K562 (cell line): ENCODE results near the gene CPVL. TPM values are rescaled to one million over a fixed set of nuclear protein-coding genes. Genes with fewer than 3 reads are reported as not detected.

ENCODE experiments used
- ATAC-seq: fragments of 200-7000 bp; cut with Tn5 transposase; 3 replicates; pipeline ENCODE4 v1.9.1; 2020; ENCODE audit warnings: moderate library complexity
- BruUV-seq: library from RNA; stranded (reverse); fragments of 400-500 nt; replicated peaks from 2 replicates; lab custom pipeline; 2021; lab: Mats Ljungman, UMichigan
- CTCF ChIA-PET: fragments of 300-600 bp; formaldehyde crosslinking; extraction: SDS; loops from one replicate; lab custom pipeline; 2021; ENCODE audit warnings: low intra/inter-chr PET ratio; lab: Yijun Ruan, JAX
- POLR2A ChIA-PET: fragments of 300-600, 350-650 bp; sonication (Branson Sonifier 250); formaldehyde crosslinking; extraction: SDS; loops from one replicate; lab custom pipeline; 2021; ENCODE audit warnings: antibody characterized with exemption, inconsistent platforms; lab: Yijun Ruan, JAX
- DNase-seq, 4 experiments: peaks; one replicate each; pipeline versions ENCODE4 v3.0.0 to v3.0.0-alpha.2; 2011 to 2018; ENCODE audit warnings: low spot score in 3 of 4, mixed read lengths in 3 of 4; ENCODE audit errors: extremely low read depth in 1 of 4
- FAIRE-seq: peaks from 2 replicates; lab custom pipeline; 2011; peaks lifted over from hg19 to GRCh38; lab: Jason Lieb, UNC
- H2AFZ ChIP-seq: 2 replicates; pipeline ENCODE4 v1.6.0; 2011; ENCODE audit warnings: low read depth, low read length, control low read depth, inconsistent platforms
- H3K27ac ChIP-seq: fragments of 200-600 bp; 3 replicates; pipeline ENCODE4 v1.8.0; 2011; ENCODE audit warnings: low read depth, mild to moderate bottlenecking, control low read depth, inconsistent platforms, low read length, moderate library complexity, mixed read lengths; ENCODE audit errors: extremely low read depth
- H3K27me3 ChIP-seq, 2 experiments: fragments of 300-600 bp in 1 of 2; 2 replicates in 1 of 2; 3 replicates in 1 of 2; pipeline versions ENCODE4 v1.6.0 to v1.8.0; 2011; ENCODE audit warnings: inconsistent platforms in 2 of 2, low read length in 2 of 2, mild to moderate bottlenecking in 1 of 2, mixed read lengths in 1 of 2, moderate library complexity in 1 of 2; ENCODE audit not compliant: control insufficient read depth in 2 of 2, insufficient read depth in 2 of 2
- H3K36me3 ChIP-seq: fragments of 300-600 bp; 3 replicates; pipeline ENCODE4 v1.8.0; 2011; ENCODE audit warnings: mild to moderate bottlenecking, low read length, inconsistent platforms; ENCODE audit not compliant: control insufficient read depth, insufficient read depth
- H3K4me1 ChIP-seq, 2 experiments: fragments of 200-600 bp in 1 of 2; replicated peaks in 1 of 2; 2 replicates in 1 of 2; 3 replicates in 1 of 2; pipeline versions ENCODE4 v1.5.1 to v1.8.0; 2011; ENCODE audit warnings: inconsistent platforms in 2 of 2, low read length in 2 of 2, mild to moderate bottlenecking in 1 of 2, mixed read lengths in 1 of 2, moderate library complexity in 1 of 2; ENCODE audit not compliant: control insufficient read depth in 2 of 2, insufficient read depth in 2 of 2
- H3K4me2 ChIP-seq: 2 replicates; pipeline ENCODE4 v1.6.1; 2011; ENCODE audit warnings: low read length, control low read depth, inconsistent platforms, mixed read lengths; ENCODE audit not compliant: insufficient read depth
- H3K4me3 ChIP-seq: fragments of 200-600 bp; sonication (generic), shearing (Covaris generic); 2 replicates; pipeline ENCODE4 v1.5.1; 2016; ENCODE audit warnings: control low read depth, inconsistent platforms
- H3K79me2 ChIP-seq: fragments of 200-600 bp; 3 replicates; pipeline ENCODE4 v1.8.0; 2011; ENCODE audit warnings: low read length, inconsistent platforms; ENCODE audit not compliant: control insufficient read depth, insufficient read depth
- H3K9ac ChIP-seq, 2 experiments: 2 replicates each; pipeline versions ENCODE4 v1.6.0 to v1.6.1; 2011; ENCODE audit warnings: low read depth in 2 of 2, low read length in 2 of 2, control low read depth in 1 of 2, inconsistent platforms in 1 of 2, mild to moderate bottlenecking in 1 of 2, mixed read lengths in 1 of 2; ENCODE audit not compliant: insufficient read depth in 1 of 2
- H3K9me1 ChIP-seq: one replicate; pipeline ENCODE4 v1.6.0; 2011; ENCODE audit warnings: inconsistent platforms, mild to moderate bottlenecking, low read length, moderate library complexity; ENCODE audit not compliant: control insufficient read depth, insufficient read depth
- H3K9me3 ChIP-seq: replicated peaks from 2 replicates; pipeline ENCODE4 v1.5.1; 2011; ENCODE audit warnings: low read depth, low read length, inconsistent platforms; ENCODE audit not compliant: control insufficient read depth, insufficient read depth
- H4K20me1 ChIP-seq: replicated peaks from 2 replicates; pipeline ENCODE4 v1.6.1; 2011; ENCODE audit warnings: low read length, inconsistent platforms, mixed read lengths; ENCODE audit not compliant: control insufficient read depth, insufficient read depth
- BACH1 ChIP-seq: fragments of 200-800 bp; sonication (Bioruptor generic); IDR thresholded peaks from 2 replicates; pipeline ENCODE4 v1.6.1; 2016; ENCODE audit warnings: missing genetic modification characterization, missing compliant biosample characterization
- COPS2 ChIP-seq: fragments of 450-650 bp; conservative IDR thresholded peaks from 2 replicates; pipeline ENCODE4 v1.6.1; 2016; ENCODE audit warnings: mild to moderate bottlenecking, moderate library complexity
- CTCFL ChIP-seq: IDR thresholded peaks from 2 replicates; pipeline ENCODE4 v1.6.1; 2011; ENCODE audit warnings: borderline replicate concordance, low read depth, mild to moderate bottlenecking, moderate library complexity, low read length; ENCODE audit not compliant: insufficient read depth, poor library complexity, severe bottlenecking
- HMGN3 ChIP-seq: IDR thresholded peaks from 2 replicates; pipeline ENCODE4 v1.6.1; 2011; ENCODE audit warnings: borderline replicate concordance, low read depth, mild to moderate bottlenecking, mixed read lengths, low read length; ENCODE audit not compliant: insufficient read length; ENCODE audit errors: extremely low read depth
- MITF ChIP-seq: IDR thresholded peaks from 2 replicates; pipeline ENCODE4 v1.6.1; 2014; ENCODE audit warnings: antibody characterized with exemption
- MTA1 ChIP-seq: fragments of 450-650 bp; IDR thresholded peaks from 2 replicates; pipeline ENCODE4 v1.6.1; 2017; ENCODE audit warnings: borderline replicate concordance
- TCF15 ChIP-seq: fragments of 250-450 bp; sonication (Bioruptor Pico); IDR thresholded peaks from 2 replicates; pipeline ENCODE4 v1.8.0; 2022; ENCODE audit warnings: moderate library complexity, mild to moderate bottlenecking, inconsistent platforms
- ZFX ChIP-seq: sonication (generic); formaldehyde crosslinking; IDR thresholded peaks from 2 replicates; pipeline ENCODE4 v1.8.0; 2022; ENCODE audit warnings: mild to moderate bottlenecking, missing genetic modification reagents, moderate library complexity
- ZNF407 ChIP-seq: fragments of 450-650 bp; IDR thresholded peaks from 2 replicates; pipeline ENCODE4 v1.6.1; 2016; ENCODE audit warnings: low read depth
- ZNF830 ChIP-seq: fragments of 250-450 bp; sonication (Bioruptor Pico); IDR thresholded peaks from 2 replicates; pipeline ENCODE4 v1.5.0; 2021; ENCODE audit warnings: mild to moderate bottlenecking
- WGBS: fragments of 100-300 bp; shearing (Covaris generic); methylation state at CpG from one replicate; pipeline ENCODE4 v1.1.6; 2016; ENCODE audit warnings: low coverage, mixed read lengths; ENCODE audit not compliant: insufficient coverage; ENCODE audit errors: missing lambda C conversion rate; 5-methylcytosine and 5-hydroxymethylcytosine counted together
- in situ Hi-C: fragments of 300-500 bp; cut with MboI; formaldehyde crosslinking; loops from 4 replicates; pipeline ENCODE4 v1.15.0; 2018; ENCODE audit warnings: inconsistent platforms, mixed read lengths
- intact Hi-C: fragments of 100-400 bp; cut with micrococcal nuclease; formaldehyde crosslinking; loops from 2 replicates; pipeline ENCODE4 v1.14.2; 2022
- polyA plus RNA-seq, 8 experiments: library from polyadenylated mRNA; depleted of rRNA in 4 of 8; stranded (reverse) in 5 of 8; unstranded in 3 of 8; fragments of >200 nt; fragmentation: Nextera tagmentation in 2 of 8; fragmentation: Illumina TruSeq in 1 of 8; extraction: Ambion mirVana in 2 of 8; extraction: Trizol in 1 of 8; gene quantifications; 2 replicates each; pipeline versions ENCODE4 v1.2.1 to v1.2.3, GENCODE V29; 2011 to 2014; ENCODE audit warnings: inconsistent platforms in 1 of 8, missing spikeins in 1 of 8
- total RNA-seq, 7 experiments: library from RNA; depleted of rRNA in 6 of 7; stranded (reverse); fragments of >200 nt in 6 of 7; fragmentation: Illumina TruSeq in 2 of 7; extraction: Trizol in 2 of 7; gene quantifications; 2 replicates each; pipeline versions ENCODE4 v1.2.1 to v1.2.3, GENCODE V29; 2011 to 2021; ENCODE audit warnings: low replicate concordance in 1 of 7

Gene CPVL
- total and polyA plus RNA-seq, 9 of the 15 experiments (the other 6 are each of a cell fraction or from before 2014, with no cell fraction given) = 0.89 to 2.4 (median 1.5) TPM

- no peaks in the 10 kb centered on the region for H3K79me2 ChIP-seq
- H3K4me3 ChIP-seq = no peak overlapping the region
- FAIRE-seq (no peak), DNase-seq (no peak), ATAC-seq (no peak)
- H3K4me1 ChIP-seq = no peaks in the 10 kb centered on the region
- CTCF ChIA-PET = no interaction called here
- H3K9me1 ChIP-seq = no peaks in the 10 kb centered on the region
- H3K9me3 ChIP-seq = no peaks in the 10 kb centered on the region
- no TSS peak for BruUV-seq
- no peak overlapping the region for H2AFZ ChIP-seq
- H3K4me2 ChIP-seq = no peak overlapping the region
- no peaks in the 10 kb centered on the region for H3K36me3 ChIP-seq
- H3K27me3 ChIP-seq = peaks cover 0 to 5% of the 10 kb centered on the region in 2 experiments; a peak in 1 of 5 replicates
- 22% methylated on average over 1 of the region's 1 CpG for WGBS
- in situ Hi-C loops (loop anchor here (5.0 to 10.0 kb wide), 2 partner anchors 179 to 304 kb away; no protein-coding TSS in a partner anchor), intact Hi-C loops (no loop called here)
- H3K27ac ChIP-seq = no peak overlapping the region
- H4K20me1 ChIP-seq = no peaks in the 10 kb centered on the region; the same call in 1 of the 2 replicates
- no peak overlapping the region for H3K9ac ChIP-seq
- POLR2A ChIA-PET = no interaction called here
- TF ChIP-seq ZFX (CRISPR knock-in tag) (no peak), MTA1 (no peak), BACH1 (tag) (no peak), ZNF407 (no peak), ZNF830 (no peak), CTCFL (no peak), HMGN3 (no peak), COPS2 (no peak), TCF15 (CRISPR knock-in tag) (no peak), MITF (no peak)
Observed at GRCh38 chr7:29100924-29101323, 45.4 kb downstream of the CPVL start.
